Measurements from ENCODE around the gene NTF3.

- TF ChIP-seq POLR2AphosphoS5 (IDR thresholded peaks at IDR 0.05; ENCODE audit: low read depth, low read length), result no peak
- no peak for TF ChIP-seq SPI1 (IDR thresholded peaks at IDR 0.05; ENCODE audit: low read depth, low read length)
- TF ChIP-seq PAX5 (IDR thresholded peaks at IDR 0.05; ENCODE audit: insufficient read depth, low read length, severe bottlenecking), result no peak
- no peak for TF ChIP-seq POLR2A (IDR thresholded peaks at IDR 0.05; ENCODE audit: low read depth, low read length)
These were observed 28.5 kb upstream of the NTF3 start for GRCh38 chr12:5403411-5403810.
